Raji (cell line): ENCODE measurements around the gene HLA-E.

ENCODE experiments used
- POLR2A ChIP-seq: IDR thresholded peaks from 2 replicates; pipeline ENCODE4 v1.6.1; 2011; ENCODE audit warnings: low read depth, low read length, control low read depth; ENCODE audit not compliant: insufficient read depth

Gene HLA-E

GRCh38 chr6:30495993-30496392 is 6.7 kb downstream of the HLA-E start:
- no peak for TF ChIP-seq POLR2A

- TF ChIP-seq POLR2A: no peak
These were observed 8.4 kb downstream of the HLA-E start for GRCh38 chr6:30497714-30498113.

- TF ChIP-seq POLR2A: no peak
These were observed 11.4 kb downstream of the HLA-E start for GRCh38 chr6:30500421-30501355.

GRCh38 chr6:30507849-30508827 is 18.8 kb downstream of the HLA-E start:
- TF ChIP-seq POLR2A: no peak

GRCh38 chr6:30508890-30509736 is 19.8 kb downstream of the HLA-E start:
- TF ChIP-seq POLR2A: no peak

- TF ChIP-seq POLR2A: no peak
These were observed 21.3 kb downstream of the HLA-E start for GRCh38 chr6:30510419-30511168.

- no peak for TF ChIP-seq POLR2A
These were observed 21.8 kb downstream of the HLA-E start for GRCh38 chr6:30511169-30511546.

- no peak for TF ChIP-seq POLR2A
These were observed 24.1 kb downstream of the HLA-E start for GRCh38 chr6:30513451-30513850.

GRCh38 chr6:30515106-30515505 is 25.8 kb downstream of the HLA-E start:
- no peak for TF ChIP-seq POLR2A

- peak; percentile 49 for TF ChIP-seq POLR2A
These were observed 26.8 kb downstream of the HLA-E start for GRCh38 chr6:30515944-30516753.

- no peak for TF ChIP-seq POLR2A
These were observed 31.2 kb downstream of the HLA-E start for GRCh38 chr6:30520522-30520921.

GRCh38 chr6:30530014-30530413 is 40.7 kb downstream of the HLA-E start:
- no peak for TF ChIP-seq POLR2A
